HL-60/S4 (cell line): ENCODE measurements around the gene COPB2.
"Not testable (repeated sequence)": the region's sequence is repeated elsewhere in the genome, so short reads cannot be mapped to it uniquely, and the experiment has no call there.

Experiments
- in situ Hi-C: fragments of 300-500 bp; cut with MboI; formaldehyde crosslinking; loops from 2 replicates; pipeline ENCODE4 v1.14.3; 2022; ENCODE audit warnings: low sequenced_read_pairs

Gene COPB2

DNA sequence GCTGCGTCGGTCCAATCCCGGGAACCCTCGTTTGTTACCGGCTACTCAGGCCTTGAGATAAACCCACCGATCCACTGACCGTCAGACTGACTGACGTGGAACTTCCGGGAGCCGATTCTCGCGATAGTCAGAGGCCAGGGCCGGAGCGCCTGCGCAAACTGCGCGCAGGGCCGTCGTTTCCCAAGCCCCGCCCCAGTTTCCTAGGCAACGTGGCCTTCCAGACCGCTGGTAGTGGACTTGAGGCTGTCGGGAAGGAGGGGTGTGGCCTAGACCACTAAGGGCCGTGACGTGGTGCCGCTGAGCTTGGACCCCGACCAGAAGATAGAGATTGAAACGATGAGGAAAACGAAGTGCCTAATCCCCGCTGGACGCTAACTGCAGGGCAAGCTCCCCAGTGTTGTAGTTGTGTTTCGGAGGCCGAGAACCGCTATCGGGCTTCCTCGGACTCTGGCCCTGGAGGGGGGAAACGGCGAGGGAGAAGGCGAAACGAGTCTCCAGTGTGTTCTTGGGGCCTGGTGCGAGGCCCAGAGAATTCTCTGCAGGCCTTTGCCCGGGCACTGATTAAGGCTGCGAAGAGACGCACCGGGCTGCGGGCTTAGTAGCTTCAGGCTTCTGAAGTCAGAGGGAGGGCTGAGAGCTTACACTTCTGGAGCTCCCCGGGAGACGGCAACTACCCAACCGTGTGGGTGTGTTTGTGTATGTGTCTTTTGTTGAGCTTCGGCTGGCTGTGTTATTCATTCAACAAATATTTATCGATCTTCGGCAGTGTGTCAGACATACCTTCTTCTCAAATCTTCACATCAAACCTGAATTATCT, at the start of gene COPB2:
TSS of gene COPB2 (minus strand) at position 96 of the 817 bp plus-strand sequence. CDS start 97 bp downstream, outside the sequence.
- in situ Hi-C loops = no loop called here

GRCh38 chr3:139434764-139435307, 45.4 kb upstream of the COPB2 start:
- in situ Hi-C loops = no loop called here

GRCh38 chr3:139434228-139434627, 44.8 kb upstream of the COPB2 start:
- in situ Hi-C loops = no loop called here

DNA sequence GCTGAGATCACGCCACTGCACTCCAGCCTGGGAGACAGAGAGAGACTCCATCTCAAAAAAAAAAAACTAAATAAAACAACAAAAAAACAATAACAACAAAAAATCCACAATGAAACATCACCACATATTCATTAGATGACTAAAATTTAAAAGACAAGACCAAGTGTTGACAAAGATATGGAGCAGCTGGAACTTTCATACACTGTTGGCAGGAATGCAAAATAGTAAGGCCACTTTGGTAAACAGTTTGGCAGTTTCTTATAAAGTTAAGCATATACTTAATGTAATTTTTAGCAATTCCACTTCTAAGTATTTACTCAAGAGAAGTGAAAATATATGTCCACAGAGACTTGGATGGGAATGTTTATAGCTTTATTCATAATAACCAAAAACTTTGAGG, 43.6 kb upstream of the COPB2 start:
- in situ Hi-C loops = no loop called here

DNA sequence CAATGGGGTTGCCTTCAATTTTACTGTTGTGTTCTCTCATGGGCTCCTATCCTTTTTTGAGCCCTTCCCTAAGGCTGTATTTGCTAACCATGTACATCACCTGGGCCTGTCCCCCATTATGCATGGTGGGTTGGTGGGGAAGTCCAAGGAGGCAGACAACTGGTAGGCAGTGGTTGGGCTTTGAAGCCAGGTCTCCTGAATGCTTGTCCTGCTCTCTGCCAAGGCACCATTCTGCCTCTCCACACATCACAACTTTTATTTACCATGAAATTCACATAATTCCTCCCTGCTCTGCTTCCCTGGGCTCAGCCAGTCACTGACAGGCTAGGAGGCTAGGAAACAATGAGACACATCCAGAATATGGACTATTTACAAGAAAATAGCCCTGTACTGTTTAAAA, 41.0 kb upstream of the COPB2 start:
- in situ Hi-C loops = no loop called here

GRCh38 chr3:139427283-139428060, 38.0 kb upstream of the COPB2 start:
- in situ Hi-C loops = no loop called here

DNA sequence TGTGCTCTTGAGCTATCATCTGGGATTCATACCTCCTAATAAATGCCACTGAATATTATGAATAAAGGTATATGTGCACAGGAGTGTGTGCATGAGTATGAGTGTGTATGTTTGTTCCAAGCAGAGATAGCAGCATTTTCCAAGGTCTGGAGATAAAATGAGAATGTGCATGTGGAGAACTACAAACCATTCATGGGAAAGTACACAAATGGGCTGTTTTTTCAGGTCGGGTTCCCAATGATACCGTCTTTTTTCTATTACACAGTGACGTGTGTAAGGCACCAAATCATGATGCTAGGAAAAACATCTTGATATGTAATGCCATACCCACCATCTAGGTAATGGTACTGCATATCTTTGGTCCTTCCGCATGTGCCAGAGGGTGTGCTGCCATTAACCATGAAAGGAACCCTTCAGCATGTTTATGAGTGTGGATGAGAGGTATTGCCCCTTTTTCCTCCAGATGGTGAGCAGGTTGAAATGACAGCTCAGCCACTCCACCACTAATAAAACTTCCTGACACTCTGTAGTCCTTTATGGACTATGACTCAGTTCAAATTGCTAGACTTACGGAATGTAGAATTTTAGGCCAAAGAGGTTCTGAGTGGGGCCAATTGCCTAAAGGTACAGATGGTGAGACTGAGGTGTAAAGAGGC, 36.4 kb upstream of the COPB2 start:
- in situ Hi-C loops = no loop called here

GRCh38 chr3:139423232-139423631, 33.8 kb upstream of the COPB2 start:
- in situ Hi-C loops = no loop called here

DNA sequence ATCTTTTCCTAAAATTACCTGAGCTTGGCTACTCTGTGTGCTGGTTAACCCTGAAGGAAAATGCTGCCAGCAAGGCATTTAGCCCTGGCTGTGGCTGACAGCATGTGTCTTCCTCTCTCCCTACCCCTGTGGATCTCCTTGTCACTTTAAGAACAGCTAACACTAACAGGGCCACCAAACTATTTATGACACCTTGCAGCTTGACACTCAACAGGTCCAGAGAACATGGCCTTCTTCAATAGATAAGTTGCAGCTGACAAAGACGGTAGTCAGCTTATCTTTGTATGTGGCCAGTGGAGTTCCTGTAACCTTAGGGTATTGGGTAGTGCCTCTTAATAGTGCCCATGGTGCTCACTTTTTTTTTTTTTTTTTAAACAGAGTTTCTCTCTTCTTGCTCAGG, 32.0 kb upstream of the COPB2 start:
- in situ Hi-C loops = no loop called here

- in situ Hi-C loops = no loop called here
Observed at GRCh38 chr3:139421040-139421439, 31.6 kb upstream of the COPB2 start.

- in situ Hi-C loops = no loop called here
Observed at GRCh38 chr3:139418144-139418543, 28.7 kb upstream of the COPB2 start.

GRCh38 chr3:139416275-139416674, 26.8 kb upstream of the COPB2 start:
- in situ Hi-C loops = no loop called here

DNA sequence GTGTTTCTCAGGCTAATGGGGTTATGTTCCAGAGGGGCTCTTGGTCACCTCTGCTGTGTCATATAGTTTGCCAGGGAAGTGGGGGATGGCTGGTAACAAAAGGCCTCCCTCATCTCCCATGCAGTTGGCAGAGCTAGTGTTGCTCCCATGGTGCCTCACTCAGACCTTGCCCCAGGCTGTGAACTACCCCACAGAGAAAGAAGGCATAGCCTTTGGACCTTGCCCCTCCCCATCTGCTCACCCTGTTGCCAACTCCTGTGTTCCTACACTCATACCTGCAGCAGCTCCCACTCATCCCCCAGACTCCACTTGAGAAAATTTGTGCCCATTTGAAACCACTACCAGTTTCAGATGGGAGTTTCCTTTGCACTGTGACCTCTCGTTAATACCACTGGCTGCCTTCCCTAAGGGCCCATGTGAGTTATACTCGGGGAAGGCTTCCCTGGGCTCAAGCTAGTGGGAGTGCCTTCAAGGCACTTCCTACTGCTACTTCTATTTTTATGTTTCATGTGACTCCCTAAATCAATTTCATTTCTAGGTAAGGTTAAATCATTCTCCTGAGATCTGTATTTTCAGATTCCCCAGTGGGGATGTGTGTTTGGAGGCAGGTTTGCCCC, 25.3 kb upstream of the COPB2 start:
- in situ Hi-C loops = no loop called here

DNA sequence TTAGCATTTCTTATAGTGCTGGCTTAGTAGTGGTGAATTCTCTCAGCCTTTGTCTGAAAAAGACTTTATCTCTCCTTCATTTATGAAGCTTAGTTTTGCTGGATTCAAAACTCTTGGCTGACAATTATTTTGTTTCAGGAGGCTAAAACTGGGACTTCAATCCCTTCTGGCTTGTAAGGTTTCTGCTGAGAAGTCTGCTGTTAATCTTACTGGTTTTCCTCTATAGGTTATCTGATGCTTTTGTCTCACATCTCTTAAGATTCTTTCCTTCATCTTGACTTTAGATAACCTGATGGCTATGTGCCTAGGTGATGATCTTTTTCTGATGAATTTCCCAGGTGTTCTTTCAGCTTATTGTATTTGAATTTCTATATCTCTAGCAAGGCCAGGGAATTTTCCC, 23.4 kb upstream of the COPB2 start:
- in situ Hi-C loops = not testable (repeated sequence)

GRCh38 chr3:139401155-139401554, 11.7 kb upstream of the COPB2 start:
- in situ Hi-C loops = not testable (repeated sequence)

DNA sequence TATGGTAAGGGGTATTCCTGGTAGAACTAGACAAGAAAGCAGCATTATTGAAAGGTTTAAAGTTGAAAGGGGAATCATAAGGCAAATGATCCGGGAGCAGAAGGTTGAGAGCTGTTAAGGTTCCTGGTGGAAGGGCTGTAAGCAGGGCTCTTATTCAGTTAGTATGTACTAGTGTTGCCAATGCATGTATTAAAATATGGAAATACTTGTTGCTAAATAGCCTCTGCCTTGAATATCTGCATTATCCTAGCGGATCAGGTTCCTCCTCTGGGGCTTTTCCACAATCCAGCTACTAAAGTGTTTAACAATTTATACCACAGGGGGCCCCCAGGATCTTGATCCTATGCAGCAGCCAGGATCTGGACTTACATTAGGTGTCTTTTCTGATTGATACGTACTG, 7.3 kb upstream of the COPB2 start:
- in situ Hi-C loops = no loop called here

DNA sequence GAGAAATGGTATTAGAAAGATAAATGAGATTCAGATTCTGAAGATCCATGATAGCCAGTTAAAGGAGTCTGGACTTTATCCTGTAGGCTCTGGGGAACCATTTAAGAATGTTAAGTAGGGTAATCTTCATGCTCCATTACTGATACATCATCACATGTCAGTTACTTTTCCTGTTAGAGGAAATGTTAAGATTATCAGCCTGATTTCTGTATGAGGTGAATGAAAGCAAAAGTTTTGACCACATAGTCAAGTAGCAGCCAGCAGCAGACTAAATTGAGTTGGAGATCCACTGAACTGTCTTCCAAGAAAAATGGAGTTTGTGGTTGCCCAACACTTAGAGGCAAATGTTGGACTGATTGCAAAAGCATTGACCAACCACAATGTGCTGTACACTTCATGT, 4.7 kb upstream of the COPB2 start:
- in situ Hi-C loops = no loop called here

DNA sequence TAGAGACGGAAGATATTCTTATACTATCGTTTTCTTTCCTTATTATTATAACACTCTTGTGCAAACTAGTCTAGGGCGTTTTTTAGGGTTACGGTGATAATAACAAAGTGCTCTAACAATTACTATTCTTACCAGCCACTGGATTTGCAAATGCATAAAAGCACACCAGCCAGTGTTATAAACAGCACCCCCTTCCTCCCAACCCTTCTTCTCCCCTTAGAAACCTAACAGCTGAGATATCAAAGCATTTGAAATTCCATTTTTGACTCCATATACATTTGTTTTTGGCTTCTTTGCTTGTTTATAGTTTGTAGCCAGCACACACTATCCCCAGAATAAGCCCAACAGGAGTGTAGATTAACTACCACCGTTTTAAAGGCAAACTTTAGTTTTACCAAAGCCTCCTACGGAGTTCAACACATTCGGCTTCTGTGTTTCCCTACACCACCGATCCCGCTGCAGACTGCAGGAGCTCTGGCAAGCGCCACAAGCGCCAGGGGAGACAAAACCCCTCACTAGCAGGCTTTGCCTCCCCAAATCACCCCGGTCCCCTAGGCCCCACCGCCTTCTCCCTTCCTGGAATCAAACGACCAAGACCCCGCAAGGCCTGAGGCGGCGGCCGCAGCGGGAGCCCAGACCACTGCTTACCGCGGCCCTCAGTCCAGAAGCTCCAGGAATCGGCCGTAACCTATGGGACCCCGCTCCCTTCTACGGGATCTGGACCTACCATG, 461 bp downstream of the COPB2 start:
- in situ Hi-C loops = no loop called here

GRCh38 chr3:139388077-139388476, 1.4 kb downstream of the COPB2 start:
- in situ Hi-C loops = no loop called here

DNA sequence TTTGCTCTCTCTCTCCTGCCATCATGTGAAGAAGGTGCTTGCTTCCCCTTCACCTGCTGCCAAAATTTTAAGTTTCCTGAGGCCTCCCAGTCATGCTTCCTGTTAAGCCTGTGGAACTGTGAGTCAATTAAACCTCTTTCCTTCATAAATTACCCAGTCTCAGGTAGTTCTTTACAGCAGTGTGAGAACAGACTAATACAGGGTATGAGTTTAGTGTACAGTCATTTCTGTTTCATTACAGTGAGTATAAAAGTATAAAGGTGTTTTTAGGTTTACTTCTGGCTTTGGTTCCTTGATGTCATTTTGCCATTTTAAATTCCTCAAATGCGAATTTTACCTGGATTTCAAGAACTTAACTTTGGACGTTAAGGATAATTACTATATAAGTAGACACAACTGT, 7.2 kb downstream of the COPB2 start:
- in situ Hi-C loops = not testable (repeated sequence)
